ENCODE data around the gene OR51G1.

DNA sequence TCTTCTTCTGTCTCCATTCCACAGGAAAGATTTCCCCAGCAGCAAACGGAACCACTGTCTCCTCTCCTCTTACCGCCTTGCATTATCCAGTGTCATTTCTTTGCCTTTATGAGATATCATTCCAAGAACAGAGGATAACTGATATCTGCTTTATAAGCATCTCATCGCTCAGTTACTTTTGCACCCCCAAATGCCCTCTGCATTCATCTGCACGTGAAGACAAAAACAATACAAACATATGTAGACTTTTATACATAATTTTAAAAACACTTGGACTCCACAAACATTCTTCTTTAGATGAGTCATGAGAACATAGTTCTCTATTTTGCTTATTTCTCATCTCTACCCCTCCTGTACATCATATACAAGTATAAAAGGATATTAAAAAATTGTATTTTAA is 43.0 kb downstream of the OR51G1 start:
- no peak for TF ChIP-seq ZBTB7A (IDR thresholded peaks at IDR 0.05; ENCODE audit: low read depth)
- TF ChIP-seq FOXM1 (IDR thresholded peaks at IDR 0.05; ENCODE audit: borderline replicate concordance, low read depth), result no peak
- no peak for TF ChIP-seq EP300 (IDR thresholded peaks at IDR 0.05; ENCODE audit: borderline replicate concordance)
- TF ChIP-seq, protein P1, sequence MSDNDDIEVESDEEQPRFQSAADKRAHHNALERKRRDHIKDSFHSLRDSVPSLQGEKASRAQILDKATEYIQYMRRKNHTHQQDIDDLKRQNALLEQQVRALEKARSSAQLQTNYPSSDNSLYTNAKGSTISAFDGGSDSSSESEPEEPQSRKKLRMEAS (IDR thresholded peaks at IDR 0.05), result no peak
- TF ChIP-seq NFIC (IDR thresholded peaks at IDR 0.05), result no peak
- TF ChIP-seq, protein P2, sequence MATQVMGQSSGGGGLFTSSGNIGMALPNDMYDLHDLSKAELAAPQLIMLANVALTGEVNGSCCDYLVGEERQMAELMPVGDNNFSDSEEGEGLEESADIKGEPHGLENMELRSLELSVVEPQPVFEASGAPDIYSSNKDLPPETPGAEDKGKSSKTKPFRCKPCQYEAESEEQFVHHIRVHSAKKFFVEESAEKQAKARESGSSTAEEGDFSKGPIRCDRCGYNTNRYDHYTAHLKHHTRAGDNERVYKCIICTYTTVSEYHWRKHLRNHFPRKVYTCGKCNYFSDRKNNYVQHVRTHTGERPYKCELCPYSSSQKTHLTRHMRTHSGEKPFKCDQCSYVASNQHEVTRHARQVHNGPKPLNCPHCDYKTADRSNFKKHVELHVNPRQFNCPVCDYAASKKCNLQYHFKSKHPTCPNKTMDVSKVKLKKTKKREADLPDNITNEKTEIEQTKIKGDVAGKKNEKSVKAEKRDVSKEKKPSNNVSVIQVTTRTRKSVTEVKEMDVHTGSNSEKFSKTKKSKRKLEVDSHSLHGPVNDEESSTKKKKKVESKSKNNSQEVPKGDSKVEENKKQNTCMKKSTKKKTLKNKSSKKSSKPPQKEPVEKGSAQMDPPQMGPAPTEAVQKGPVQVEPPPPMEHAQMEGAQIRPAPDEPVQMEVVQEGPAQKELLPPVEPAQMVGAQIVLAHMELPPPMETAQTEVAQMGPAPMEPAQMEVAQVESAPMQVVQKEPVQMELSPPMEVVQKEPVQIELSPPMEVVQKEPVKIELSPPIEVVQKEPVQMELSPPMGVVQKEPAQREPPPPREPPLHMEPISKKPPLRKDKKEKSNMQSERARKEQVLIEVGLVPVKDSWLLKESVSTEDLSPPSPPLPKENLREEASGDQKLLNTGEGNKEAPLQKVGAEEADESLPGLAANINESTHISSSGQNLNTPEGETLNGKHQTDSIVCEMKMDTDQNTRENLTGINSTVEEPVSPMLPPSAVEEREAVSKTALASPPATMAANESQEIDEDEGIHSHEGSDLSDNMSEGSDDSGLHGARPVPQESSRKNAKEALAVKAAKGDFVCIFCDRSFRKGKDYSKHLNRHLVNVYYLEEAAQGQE (IDR thresholded peaks at IDR 0.05; ENCODE audit: low read depth), result no peak
- no peak for TF ChIP-seq YY1 (IDR thresholded peaks at IDR 0.05; ENCODE audit: low read depth)
- no peak for TF ChIP-seq EGR1 (IDR thresholded peaks at IDR 0.05)
- no peak for TF ChIP-seq TEAD4 (IDR thresholded peaks at IDR 0.05)
- no peak for TF ChIP-seq CREB1 (IDR thresholded peaks at IDR 0.05; ENCODE audit: low read depth)
- TF ChIP-seq TCF12 (IDR thresholded peaks at IDR 0.05; ENCODE audit: low read depth), result no peak
